T follicular helper cell (primary cell): Measurements from ENCODE around the gene ADGRG7.

Source experiments
- DNase-seq: peaks from one replicate; pipeline ENCODE4 v3.0.0-alpha.2; 2020; ENCODE audit warnings: low read depth

ADGRG7 gene

DNA sequence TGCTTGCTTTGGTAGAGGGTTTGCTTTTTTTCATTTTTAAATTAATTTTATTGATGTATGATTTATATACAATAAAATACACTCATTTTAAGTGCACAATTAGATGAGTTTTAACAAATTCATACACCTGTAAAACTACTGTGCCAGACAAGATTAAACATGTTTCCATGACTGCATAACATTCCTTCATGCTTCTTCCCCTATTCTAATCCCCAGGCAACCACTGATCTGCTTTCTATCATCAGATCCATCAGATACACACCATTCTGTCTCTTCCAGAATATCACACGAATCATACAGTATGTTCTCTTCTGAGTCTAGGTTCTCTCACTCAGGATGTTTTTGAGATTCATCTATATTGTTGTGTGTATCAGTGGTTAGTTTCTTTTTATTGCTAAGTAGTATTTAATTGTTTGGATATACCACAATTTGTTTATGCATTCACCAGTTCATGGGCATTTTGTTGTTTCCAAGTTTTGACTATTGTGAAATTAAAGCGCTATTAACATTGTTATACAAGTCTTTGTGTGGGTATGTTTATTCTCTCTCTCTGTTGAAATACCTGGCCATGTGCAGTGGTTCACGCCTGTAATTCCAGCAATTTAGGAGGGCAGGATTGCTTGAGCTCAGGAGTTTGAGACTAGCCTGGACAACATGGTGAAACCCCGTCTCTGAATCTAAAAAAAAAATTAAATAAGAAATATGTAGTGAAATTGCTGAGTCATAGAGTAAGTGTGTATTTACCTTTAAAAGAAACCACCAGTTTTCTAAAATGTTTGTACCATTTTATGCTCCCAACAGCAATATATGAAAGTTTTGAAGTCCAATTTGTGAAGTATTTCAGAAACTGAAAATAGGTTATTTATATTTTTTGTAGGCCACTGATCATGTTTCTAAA lies 92.9 kb downstream of the ADGRG7 start:
- no peak for DNase-seq

DNA sequence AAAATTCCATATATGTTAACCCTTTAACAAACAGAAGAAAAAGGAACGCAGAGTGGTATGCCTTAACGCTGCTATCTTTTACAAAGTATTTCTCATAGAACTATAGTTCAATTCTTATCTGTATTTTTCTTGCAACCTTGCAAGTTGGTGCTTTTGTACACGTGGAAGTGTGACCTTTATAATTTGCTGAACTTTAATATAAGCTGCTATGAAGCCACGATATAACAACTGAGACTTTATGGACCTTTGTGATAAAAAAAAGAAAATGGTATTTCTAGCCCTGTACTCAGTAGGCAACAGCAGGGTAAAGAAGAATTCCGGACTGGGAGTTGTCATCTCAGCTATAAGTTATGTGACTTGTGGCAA lies 93.6 kb downstream of the ADGRG7 start:
- DNase-seq: no peak

DNA sequence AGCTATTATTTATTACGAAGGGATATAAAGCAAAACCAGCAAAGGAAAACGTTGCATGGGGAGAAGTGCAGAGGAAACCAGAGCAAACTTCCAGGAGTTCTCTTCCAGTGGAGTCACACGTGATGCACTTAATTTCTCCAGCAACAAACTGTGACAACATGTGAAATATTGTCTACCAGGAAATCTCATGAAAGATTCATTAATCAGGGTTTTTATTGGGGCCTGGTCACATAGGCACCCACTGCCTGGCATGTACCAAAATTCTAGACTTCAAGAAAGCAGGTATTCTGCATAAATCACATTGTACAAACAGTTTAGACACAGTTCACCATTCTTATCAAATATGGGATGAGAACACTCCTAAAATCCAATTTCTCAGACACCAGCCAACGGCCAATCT lies 94.5 kb downstream of the ADGRG7 start:
- DNase-seq: no peak

DNA sequence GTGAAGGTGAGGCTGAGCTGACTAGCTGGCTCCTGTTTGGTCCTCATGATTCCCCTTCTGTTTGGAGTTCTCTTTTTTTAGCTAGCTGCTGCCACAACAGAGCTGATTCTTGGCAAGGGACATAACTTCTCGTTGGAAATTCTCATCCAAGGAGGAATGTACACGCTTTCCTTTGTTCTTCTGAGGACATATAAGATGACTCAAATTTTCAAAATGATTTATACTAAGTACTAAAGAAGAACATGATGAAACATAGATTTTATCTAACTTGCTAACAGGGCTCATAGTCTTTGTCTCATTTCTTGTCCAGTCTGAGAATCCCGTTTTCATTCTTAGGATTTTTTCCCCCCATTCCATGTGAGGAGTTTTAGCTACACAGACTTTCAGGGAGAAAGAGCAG lies 97.0 kb downstream of the ADGRG7 start:
- DNase-seq: no peak

DNA sequence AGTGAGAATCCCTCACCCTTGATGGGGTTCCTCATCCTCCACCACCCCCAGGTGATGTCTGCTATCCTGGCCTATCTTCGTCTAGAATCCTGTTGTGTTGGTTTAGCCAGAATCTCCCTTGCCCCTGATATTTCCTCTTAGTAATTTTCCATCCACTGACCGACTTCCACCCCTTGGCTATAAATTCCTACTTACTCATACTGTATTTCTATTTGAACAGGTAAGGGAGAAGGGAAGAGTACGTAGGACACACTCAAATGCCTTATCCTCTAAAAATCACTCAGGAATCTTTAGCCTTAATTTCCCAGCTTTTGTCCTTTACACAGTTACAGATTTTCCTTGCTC lies 99.2 kb downstream of the ADGRG7 start:
- DNase-seq: no peak

DNA sequence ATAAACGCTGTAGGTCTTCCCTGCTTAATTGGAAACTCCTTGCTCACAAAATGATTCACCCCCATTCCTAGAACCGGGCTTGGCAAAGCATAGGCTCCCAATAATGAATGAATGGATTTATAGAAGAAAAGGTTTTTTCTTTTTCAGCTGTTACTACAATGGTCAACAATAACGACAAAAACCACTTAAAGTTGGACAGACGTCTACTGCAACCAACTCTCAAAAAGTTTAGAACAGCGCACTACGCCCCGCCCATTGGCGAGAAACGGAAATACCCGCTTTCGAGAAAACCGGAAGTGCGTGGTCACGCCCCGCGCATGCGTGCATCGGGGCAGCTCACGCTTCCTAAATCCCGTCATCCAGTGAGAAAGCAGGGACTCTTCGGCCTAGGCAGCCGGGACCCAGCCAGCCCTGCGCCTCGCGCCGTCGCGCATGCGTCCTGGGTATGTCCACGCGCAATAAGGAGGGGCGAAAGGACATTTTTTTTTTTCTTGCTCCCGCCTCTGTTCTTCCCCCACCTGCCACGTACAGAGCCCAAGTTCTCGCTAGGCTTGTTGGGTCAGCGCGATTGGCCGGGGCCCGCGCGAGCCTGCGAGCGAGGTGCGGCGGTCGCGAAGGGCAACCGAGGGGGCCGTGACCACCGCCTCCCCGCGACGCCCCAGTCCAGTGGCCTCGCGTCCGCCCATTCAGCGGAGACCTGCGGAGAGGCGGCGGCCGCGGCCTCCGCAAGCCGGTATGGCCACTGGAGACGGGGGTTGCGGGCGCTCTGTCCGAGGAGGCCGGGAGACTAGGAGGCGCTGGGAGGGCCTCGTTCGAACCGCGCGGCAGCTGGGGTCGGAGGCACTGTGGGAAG lies 99.8 kb downstream of the ADGRG7 start, which contains the start of gene TFG:
TFG (plus strand) TSS at position 506 of the 853 bp plus-strand sequence. CDS start 4,192 bp downstream, outside the sequence.
- peak; percentile 95 for DNase-seq

DNA sequence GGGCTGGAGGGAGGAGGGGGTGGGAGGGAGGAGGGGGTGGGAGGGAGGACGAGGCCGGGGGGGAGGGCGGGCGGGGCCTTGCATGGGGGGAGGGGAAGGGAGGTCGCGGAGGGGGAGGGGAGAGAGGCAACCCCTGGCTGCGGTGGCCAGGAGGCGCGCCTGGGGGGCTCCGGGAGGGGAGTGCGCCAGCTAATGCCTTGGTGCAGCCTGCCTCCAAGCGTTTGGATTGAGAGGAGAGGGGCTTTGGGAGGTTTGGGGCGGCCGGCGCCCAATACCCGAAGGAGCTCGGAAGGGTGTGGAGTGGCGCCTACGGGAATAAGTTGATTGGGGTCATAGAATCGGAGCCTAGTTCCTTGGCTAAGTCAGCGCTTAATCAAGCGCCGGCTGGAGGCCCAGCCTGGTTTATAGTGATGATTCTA lies 100.5 kb downstream of the ADGRG7 start:
- peak; percentile 4 for DNase-seq

DNA sequence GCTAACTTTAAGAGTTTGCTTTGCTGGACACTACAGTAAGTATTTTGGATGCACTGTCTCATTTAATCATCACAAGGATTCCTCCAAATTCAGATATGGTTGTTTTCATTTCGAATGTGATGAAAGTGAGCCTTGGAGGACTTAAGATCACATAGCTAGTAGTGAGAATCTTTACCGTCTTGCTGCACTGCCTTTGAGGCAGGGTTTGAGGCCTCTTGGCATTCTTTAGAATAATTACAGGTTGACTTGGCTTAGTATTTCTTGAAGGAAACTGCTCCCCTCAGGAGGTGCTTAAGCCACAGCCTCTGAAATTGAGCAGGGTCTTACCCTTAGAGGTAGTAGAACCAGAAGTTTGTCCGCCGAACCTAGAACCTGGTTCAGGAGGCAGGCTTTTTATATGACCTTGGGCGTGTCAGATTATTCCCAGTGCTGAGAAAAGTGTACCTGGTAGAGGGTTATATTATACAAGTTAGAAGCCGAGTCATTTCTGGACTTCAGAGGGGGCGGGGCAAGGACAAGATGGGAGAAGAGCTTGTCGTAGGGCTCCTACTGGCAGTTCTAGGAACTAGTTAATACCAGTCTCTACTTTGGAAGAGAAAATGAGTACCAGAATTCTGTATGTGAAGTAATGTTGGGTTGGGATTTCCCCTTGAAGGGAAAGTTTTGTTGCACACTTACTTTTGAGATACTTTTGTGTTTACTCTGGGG lies 101.0 kb downstream of the ADGRG7 start:
- DNase-seq: peak; percentile 33

DNA sequence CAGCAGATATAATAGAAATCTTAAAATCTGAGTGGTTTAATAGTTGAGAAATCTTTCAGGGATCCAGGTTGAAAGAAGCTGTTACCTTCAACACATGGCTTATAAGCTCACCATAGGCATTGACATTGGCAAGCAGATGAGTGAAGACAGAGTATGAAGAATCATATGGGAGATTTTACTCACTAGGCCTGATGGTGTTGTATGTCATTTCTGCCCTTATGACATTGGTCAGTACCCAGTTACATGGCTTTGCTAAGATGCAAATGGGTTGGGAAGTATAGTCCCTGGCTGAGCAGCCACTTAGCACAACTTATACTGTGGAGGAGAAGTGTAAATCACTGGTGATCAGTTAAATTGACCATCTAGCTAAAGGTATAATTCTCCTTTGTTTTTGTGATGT lies 105.8 kb downstream of the ADGRG7 start:
- DNase-seq: no peak

DNA sequence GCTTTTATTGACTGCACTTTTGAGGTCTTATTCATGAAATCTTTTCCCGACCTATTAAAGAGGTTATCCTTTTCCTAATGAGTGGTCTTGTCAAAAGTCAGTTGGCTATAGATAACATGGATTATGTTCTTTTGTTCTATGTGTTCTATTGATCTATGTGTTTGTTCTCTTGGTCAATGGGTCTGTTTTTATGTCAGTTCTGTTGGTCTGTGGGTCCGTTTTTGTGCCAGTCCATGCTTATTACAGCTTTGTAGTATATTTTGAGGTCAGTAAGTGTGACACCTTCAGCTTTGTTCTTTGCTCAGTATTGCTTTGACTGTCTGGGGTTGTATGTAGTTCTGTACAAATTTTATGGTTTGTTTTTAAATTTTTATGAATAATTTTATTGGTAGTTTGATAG lies 107.7 kb downstream of the ADGRG7 start:
- DNase-seq: no peak

DNA sequence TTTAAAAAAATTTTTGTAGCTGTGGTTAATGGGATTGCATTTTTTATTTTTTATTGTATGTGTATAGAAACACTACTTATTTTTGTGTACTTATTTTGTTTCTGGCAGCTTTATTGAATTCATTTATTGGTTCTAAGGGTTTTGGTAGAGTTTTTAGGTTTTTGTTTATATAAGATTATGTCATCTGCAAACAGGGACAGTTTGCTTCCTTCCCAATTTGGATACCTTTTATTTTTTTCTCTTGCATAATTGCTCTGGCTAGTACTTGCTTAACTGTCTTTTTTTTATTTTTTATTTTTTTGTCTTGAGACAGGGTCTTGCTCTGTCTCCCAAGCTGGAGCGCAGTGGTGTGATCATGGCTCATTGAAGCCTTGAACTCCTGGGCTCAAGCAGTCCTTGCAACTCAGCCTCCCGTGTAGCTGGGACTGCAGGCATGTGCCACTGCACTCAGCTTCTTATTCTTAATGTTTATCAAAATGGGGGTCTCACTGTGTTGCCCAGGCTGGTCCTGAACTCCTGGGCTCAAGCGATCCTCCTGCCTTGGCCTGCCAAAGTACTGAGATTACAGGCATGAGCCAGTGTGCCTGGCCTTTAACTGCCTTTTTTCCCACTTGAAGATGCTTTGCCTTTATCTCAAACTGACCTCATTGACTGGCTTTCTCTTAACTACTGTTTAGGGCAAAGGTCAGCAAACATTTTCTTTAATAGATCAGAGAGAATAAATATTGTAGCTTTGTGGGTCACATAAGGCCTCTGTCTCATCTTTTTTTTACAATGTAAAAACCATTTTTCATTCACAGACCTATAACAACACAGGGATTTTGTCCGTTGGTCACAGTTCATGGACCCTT lies 108.5 kb downstream of the ADGRG7 start:
- DNase-seq: no peak

DNA sequence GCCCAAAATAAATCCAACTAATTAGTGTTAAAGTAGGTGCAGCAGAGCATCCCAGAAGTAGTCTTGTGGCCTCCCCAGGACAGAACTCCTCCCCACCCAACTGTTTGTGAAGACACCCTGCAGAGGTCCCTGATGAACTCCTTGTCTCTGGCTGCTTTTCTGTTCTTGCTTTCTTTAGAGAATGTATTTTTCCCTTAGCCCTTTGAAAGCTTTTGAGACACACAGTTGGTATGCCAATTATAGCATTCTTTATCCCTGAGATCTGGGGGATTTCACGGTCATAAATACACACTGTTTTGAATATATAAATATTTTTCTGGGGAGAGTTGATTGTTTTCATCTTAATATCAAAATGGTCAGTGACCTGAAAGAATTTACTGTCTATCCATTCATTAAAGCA lies 109.7 kb downstream of the ADGRG7 start:
- no peak for DNase-seq

DNA sequence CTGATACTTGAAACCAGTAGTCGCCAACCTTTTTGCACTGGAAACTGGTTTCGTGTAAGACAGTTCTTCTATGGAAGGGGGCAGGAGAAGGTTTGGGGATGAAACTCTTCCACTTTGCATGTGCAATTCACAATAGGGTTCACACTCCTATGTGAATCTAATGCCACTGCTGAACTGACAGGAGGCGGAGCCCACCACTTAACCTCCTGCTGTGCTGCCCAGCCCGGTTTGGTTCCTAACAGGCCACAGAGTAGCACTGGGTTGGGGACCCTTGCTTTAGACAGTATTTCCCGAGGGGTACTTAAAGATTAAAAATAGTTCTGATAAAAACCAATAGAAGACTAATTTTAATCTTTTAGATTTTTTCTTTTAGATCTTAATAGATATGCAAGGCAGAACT lies 111.0 kb downstream of the ADGRG7 start:
- DNase-seq: no peak

DNA sequence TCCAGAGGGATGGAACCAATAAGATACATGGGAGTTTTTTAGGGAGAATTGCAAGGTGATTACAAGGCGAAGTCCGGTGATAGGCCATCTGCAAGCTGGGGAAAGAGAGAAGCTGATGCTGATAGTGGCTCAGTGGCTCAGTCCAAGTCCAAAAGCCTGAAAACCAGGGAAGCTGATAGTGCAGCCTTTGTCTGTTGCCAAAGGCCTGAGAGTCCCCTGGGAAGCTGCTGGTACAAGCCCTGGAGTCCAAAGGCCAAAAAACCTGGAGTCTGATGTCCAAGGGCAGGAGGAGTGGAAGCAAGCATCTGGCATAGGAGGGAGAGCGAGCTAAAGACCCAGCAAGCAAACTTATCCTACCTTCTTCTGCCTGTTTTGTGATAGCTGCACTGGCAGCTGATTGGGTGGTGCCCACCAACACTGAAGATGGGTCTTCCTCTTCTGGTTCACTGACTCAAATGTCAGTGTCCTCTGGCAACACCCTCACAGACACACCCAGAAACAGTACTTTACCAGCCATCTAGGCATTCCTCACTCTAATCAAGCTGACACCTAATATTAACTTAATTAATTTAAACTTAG lies 116.6 kb downstream of the ADGRG7 start:
- no peak for DNase-seq

DNA sequence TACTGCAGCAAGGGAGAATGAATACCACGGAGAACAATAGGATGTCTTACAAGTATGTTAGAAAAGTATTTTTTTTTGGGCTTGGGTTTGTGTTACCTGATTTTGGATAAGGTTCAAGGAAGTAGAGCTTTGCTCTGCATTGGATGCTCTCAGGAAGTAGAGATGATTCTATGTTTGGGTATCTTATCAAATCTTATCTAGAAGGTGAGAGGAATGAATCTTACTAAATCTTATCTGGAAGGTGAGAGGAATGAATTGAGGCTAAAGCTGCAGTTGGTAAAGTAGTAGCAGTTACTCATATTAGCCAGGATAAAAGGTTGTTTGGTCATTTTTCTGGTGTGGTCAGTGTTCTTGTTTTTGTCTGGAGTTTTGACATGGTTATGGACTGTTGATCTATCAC lies 117.3 kb downstream of the ADGRG7 start:
- DNase-seq: no peak

DNA sequence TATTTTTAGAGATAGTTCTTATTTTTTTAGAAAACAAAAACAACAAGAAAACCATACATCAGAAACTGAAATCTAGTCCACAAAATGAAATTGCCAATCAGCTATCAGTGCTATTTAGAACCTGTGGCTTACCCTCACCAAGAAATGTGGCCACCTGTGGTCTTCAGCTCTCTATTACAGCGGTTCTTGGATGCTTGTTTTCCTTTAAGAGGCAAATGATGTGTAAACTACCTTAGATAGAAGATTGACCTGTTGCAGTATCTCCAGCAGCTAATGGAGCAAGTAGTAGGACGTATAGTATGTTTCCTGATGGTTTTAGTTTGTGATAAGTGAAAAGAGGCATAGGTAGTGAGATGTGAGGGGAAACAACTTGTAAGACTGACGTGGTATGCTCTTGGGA lies 121.1 kb downstream of the ADGRG7 start:
- DNase-seq: no peak

DNA sequence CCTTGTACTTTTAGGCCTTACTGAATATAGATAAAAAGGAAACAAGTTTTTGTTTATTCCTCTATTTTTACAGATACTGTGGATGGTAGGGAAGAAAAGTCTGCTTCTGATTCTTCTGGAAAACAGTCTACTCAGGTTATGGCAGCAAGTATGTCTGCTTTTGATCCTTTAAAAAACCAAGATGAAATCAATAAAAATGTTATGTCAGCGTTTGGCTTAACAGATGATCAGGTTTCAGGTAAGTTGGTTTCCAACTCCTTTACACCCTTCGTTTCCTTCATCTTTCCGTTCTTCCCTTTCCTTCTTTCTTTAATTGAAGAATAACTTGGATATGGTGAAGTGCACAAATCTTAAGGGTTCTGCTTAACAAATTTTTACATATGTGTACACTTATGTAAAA lies 123.0 kb downstream of the ADGRG7 start:
- DNase-seq: no peak

DNA sequence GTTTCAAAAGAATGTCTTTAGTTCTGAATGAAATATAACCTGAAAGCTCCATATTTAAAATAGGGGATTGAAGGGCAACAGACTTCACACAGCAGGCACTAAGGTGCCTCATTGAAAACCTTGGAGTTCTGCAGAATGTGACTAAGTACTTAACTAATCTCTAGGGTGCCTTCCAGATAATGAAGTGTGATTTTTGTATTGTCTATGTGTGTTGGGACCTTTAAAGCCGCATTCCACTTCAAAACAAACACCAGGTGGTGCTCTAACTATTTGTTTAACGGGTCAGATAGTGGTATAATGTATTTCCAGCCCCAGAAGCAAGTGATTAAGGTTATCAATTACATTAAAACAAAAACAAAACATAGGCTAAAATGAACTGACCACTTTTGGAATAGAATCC lies 127.9 kb downstream of the ADGRG7 start:
- DNase-seq: no peak

DNA sequence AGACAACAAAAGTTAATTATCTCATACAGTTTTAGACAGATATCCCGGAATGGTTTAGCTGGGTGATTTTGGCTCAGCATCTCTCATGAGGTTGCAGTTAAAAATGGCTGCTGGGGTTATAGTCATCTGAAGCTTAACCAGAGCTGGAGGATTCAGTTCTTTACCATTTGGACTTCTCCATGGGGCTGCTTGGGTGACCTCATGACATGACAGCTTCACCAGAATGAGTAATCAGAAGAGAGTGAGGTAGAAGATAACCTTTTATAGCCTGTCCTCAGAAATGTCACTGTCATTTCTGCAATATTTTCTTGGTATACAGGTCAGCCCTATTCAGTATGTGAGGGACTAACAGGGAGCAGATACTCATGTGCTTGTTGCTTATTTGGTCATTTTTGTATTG lies 130.8 kb downstream of the ADGRG7 start:
- no peak for DNase-seq

DNA sequence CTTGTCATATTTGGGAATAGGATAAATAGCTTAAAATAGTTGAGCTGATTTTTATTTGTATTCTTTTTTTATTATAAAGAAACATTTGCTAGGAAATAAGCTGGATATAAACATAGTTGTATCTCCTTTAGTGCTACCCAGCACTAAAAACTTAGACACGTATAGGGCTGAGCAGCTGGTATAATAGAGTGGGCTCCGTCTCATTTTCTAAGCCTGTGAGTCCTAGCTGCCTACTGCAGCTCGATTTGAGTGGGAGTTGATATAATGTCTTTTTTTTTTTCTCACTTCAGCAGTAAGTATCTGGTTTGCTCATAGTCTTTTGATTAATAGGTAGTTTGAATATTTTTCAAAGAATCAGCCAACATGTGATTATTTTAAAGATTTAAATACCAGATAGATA lies 134.1 kb downstream of the ADGRG7 start:
- no peak for DNase-seq

DNA sequence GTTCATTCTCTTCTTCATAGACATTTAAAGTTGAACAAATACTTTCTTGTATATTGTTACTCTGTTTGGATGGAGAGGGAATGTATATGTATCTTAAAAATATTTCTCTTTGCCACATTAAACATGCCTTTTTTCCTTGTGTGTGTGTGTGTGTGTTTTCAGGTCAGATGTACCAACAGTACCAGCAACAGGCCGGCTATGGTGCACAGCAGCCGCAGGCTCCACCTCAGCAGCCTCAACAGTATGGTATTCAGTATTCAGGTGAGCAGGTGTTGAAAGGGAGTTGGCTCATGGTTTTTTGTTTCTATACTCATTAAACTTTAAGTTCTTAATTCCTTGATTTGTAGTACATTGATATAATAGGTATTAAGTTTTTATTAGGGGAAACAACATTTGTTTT lies 135.3 kb downstream of the ADGRG7 start:
- DNase-seq: no peak
